ENCODE results near the gene CLDN9. TPM values are rescaled to one million over a fixed set of nuclear protein-coding genes. Genes with fewer than 3 reads are reported as not detected.
"Not testable (repeated sequence)": the region's sequence is repeated elsewhere in the genome, so short reads cannot be mapped to it uniquely, and the experiment has no call there.

The CLDN9 gene
- total RNA-seq, 1 donor from 2014 or later, result 0.39 TPM

DNA sequence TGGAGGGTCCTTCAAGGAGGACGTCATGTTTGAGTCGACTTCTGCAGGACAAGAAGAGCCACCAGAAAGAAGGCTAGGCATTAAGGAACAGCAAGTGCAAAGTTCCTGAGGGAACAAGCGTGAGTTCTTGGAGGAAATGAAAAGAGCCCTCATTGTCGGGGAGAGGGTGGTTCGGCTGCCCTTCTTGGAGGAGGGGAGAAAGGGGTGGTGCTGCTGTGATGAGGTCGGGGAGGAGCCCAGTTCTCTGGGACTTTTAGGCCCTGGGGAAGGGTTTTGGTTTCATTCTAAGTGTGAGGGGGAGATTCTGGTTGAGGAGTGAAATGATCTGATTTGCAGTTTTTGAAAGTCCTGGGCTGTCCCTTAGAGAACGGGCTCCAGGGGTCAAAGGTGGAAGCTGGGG, 19.9 kb downstream of the CLDN9 start:
- no peak for DNase-seq

DNA sequence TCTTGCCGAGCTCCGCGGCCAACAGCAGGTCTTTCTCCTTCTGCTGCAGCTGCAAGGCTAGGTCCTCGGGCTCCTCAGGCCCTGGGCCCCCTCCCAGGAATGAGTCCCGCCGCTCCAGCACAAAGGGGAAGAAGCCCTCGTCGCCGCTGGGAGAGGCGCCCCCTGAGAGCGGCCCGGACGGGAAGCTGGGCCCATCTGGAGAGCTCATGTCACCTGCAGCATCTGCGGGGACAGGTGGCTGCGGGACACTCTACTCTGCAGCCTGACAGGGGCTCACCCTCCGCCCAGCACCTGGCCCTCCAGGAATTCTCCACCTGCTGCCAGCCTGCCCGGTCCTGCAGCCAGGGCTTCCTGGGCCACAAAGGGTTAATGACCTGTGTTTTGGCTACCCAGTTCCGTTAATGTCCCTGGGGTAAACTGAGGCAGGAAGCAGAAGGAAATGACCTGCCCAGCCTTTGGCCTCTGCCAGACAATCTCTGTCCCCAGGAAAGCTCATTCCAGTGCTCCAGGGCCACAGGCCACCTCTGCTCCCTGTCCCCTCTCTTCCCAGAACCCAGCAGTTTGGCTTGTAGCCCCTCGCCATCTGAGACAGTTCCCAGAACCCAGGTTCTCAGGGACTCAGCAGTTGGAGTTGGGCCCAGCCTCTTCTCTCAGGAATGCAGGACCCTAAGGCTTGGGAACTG, 22.7 kb downstream of the CLDN9 start:
- DNase-seq, result no peak

DNA sequence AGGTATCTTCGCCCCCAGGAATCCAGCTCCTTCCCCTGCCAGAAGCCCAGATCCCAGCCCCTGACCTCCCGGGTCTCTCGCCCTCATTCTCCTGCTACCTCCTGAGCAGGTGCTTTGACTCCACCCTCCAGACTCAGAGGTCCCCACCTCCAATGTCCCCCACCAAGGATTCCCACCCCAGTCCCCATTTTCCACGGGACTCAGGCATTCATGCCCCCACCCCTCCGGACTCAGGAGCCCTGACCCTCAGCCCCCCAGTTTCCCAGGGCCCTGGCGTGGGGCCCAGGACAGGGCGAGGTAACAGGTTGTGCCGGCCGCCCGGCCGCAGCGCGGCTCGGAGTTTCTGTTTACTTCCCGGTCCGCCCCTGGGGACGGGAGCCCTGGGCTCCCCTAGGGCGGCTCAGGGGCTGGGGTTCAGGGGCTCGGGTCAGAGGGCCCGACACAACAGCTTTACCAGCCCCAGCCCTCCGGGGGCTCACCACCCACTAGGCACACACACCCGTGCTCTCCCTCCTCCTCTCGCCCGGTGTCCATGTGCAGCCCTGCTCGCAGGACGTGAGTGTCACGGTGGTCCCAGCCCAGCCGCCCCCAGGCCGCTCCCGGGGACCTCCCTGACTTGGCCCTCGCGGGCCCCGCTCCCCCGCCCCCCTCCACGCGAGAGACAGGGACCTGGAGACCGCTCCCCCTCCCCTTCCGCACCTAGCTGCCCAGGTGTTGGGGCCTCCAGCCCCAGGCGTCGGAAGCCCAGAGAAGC, 23.4 kb downstream of the CLDN9 start:
- DNase-seq, result no peak

DNA sequence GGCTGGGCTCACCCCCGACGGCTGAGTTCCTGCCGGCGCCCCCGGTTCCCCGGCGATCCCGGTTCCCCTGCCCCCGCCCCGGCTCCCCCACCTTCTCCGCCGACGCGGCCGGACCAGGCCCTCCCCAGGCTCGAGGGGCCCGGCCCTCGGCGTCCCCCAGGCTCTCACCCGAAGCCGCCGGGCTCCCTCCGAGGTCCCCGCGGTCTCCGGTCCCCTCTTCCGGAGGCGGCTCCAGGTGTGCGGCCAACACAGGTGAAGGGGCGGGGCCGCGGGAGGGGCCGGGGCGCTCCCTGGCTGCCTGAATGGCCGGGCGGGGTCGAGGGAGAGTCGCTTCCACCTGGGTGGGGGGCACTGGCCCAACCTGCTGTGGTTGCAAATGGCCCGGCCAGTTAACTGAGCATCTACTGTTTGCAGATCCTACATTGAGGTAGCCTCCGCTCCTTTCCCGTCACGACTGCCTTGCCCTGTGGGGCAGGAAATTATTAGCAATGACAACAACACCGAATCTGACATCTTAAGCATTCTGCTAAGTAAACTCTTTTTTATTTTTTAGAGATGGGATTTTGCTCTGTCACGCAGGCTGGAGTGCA, 24.1 kb downstream of the CLDN9 start, which contains the start of gene BICDL2:
BICDL2 (minus strand) TSS at position 219 of the 590 bp plus-strand sequence. CDS start 1,448 bp downstream, outside the sequence.
- DNase-seq, result no peak

DNA sequence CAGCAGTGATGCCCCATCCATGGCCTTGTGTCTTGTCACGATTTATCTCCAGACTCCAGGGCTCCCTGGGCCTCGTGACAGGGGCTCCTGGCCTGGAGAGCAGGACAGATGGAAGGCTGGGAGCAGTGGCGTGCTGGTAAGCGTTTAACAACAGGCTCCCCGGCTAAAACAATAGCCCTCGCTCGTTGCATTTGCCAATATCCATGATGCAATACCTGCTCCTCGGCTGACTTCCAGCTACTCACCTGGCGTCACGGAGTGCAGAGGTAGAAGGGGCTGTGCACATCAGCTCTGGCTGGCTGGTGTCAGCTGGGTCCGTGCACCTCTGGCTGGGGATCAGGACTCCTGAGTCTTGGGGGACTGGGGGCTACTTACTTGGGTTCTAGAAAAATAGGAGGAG, 25.5 kb downstream of the CLDN9 start:
- no peak for DNase-seq

DNA sequence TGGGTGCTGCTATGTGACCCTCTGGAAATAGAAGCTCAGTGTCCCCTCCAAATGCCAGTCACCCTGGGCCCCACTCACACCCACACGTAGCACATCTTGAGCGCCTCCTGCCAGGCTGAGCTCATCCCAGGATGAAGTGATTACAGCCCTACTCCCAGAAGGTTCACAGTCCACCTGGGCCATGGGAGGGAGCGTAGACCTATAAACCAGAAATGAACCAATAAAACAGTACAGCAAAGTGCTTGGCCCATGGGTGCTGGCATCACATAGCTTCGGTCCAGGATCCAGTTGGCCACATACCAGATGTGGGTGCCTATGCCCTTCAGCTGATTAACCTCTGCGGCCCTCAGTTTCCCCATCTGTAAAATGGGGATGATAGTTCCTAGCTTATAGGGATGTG, 26.2 kb downstream of the CLDN9 start:
- DNase-seq, result no peak

DNA sequence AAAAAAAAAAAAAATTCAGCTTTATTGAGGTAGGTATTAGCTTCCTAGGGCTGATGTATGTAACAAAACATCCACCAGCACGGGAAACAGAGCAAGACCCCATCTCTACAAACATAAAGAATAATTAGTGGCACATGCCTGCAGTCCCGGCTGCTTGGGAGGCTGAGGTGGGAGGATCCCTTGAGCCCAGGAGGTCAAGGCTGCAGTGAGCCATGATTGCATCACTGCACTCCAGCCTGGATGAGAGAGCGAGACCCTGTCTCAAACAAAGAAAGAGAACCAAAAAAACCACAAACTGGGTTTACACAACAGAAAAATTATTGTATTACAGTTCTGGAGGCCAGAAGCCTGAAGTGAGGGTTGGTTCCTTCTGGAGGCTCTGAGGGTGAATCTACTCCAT, 29.7 kb downstream of the CLDN9 start:
- DNase-seq, result no peak

DNA sequence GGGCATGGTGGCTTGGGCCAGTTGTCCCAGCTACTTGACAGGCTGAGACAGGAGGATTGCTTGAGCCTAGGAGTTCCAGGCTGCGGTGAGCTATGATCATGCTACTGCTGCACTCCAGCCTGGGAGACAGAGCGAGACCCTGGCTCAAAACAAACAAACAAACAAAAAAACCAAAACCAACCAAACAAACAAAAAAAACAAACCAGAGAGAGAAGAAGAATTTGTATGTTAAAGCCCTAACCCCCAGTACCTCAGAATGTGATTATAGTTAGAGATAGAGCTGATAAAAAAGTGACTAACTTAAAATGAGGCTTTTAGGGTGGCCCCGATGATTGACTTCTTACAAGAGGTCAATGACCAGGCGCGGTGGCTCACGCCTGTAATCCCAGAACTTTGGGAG, 32.0 kb downstream of the CLDN9 start:
- no peak for DNase-seq

DNA sequence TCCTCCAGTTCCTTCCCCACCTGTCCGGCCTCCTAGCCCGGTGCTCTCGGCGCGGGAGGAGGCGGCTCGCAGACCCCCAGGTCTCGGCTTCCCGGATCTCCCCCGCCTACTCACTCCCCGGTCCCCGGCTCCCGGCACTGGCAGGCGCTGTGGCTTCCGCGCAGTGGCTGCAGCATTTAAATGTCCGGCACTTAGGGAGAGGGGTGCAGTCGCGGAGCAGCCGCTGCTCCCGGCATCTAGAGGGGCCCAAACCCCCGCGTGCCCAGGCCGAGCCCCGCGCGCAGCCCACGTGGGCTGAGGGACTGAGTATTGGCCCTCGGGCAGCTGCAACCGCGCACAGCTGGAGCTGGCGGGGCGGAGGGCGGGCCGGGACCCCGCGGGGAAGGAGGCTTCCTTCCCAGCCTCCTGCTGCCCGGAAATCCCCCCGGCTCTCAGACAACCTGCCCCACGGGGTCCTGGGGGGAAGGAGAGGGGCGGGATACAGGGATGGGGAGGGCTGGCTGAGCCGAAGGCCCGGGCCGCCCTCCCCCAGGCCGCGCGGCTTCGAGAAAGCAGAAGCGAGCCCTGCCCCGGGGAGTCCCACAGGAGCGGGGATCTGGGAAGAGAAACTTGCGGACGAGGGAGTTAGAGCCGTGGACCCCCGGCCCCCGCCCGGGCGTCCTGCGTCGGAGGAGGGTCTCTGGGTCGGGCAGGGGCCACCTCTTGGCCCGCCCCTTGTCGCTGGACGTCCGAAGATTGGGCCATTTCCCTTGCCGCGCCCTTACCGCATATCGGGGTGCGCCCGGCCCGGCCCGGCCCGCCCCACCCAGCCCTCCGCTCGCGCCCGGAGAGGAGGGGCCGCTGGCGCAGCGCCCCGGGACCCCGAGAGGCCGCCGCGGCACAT, 33.3 kb downstream of the CLDN9 start, which contains the start of gene MMP25:
MMP25 (plus strand) TSS at position 804 of the 883 bp plus-strand sequence. CDS start 357 bp downstream, outside the sequence.
- DNase-seq, result no peak

DNA sequence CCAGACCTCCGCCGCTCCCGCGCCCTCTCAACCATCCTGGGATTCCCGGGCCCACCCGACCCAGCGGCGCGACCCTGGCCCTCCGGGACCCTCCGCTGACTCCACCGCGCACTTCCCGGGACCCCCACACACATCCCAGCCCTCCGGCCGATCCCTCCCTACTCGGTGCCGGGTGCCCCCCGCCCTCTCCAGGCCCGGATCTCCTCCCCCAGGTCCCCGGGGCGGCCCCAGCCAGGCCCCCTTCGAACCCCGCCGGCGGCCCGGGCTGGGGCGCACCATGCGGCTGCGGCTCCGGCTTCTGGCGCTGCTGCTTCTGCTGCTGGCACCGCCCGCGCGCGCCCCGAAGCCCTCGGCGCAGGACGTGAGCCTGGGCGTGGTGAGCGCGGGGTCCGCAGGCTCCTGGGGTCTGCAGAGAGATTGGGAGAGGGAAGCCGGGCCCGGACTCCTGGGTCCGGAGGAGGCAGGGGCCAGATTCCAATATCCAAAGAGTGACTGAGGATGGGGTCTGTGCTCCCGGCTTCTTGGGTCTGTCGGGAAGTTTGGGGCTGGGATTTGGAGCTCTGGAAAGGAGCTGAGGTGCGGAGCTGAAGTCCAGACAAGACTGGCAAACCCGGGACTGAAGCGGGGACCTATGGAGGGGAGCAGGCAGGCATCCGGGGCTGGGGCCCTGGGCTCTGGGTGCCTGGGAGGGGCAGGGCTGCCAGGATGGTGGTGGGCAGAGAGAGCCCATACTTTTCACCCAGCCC, 34.1 kb downstream of the CLDN9 start:
- no peak for DNase-seq

DNA sequence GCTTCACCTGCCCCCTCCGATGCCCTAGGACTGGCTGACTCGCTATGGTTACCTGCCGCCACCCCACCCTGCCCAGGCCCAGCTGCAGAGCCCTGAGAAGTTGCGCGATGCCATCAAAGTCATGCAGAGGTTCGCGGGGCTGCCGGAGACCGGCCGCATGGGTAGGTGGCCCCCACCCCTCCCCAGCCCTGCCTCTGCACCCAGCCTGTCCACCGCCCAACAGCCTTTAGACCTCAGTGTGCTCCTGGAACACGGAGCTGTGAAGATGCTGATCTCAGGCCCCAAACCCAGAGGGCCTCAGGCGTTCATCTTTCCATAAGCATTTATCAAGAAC, 34.6 kb downstream of the CLDN9 start:
- no peak for DNase-seq

DNA sequence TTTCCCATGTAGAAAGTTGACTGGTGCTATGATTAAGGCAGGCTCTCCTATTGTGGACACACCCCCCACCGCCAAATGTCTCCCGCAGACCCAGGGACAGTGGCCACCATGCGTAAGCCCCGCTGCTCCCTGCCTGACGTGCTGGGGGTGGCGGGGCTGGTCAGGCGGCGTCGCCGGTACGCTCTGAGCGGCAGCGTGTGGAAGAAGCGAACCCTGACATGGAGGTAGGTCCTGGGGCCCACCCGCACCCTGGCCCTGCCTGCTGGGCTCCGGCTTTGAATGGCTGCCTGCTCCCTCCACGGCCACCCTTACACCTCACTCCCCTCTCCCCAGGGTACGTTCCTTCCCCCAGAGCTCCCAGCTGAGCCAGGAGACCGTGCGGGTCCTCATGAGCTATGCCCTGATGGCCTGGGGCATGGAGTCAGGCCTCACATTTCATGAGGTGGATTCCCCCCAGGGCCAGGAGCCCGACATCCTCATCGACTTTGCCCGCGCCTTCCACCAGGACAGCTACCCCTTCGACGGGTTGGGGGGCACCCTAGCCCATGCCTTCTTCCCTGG, 37.3 kb downstream of the CLDN9 start:
- DNase-seq, result no peak

DNA sequence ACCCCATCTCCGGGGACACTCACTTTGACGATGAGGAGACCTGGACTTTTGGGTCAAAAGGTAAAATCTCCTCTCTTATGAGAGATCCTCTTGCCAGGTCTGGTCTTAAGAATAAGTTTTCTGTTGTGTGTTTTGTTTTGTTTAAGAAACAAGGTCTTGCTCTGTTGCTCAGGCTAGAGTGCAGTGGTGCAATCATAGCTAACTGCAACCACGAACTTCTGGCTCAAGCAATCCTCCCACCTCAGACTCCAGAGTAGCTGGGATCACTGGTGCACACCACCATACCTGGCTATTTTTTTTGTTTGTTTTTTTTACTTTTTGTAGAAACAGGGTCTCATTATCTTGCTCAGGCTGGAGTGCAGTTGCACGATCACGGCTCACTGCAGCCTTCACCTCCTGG, 37.8 kb downstream of the CLDN9 start:
- no peak for DNase-seq

DNA sequence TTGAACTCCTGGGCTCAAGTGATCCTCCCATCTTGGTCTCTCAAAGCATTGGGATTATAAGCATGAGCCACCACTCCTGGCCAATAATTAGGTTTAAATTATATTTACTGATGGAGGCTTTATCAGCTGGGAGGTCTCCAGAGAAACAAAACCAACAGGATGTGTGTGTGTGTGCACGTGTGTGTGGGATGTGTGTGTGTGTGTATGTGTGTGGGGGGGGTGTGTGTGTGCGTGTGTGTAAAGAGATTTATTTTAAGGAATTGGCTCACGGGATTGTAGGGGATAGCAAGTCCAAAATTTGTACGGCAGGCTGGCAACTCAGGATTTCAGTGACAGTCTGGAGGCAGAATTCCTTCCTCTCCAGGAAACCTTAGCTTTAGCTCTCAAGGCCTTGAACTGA, 38.3 kb downstream of the CLDN9 start:
- no peak for DNase-seq

DNA sequence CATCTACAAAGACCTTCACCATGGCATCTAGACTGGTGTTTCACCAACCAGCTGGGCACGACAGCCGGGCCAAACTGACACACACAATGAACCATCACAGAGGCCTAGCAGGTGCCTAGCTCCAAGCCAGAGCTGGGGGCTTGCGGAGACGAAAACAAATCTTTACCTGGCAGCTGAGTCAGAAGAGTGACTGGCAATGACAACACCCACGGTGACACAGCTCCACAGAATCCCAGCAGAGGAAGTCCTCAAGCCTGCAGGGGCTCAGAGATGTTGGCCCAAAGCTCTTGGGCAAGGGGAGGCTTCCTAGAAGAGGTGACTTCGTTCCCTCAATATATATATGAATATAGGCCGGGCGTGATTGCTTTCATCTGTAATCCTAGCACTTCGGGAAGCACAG, 38.8 kb downstream of the CLDN9 start:
- DNase-seq, result no peak

DNA sequence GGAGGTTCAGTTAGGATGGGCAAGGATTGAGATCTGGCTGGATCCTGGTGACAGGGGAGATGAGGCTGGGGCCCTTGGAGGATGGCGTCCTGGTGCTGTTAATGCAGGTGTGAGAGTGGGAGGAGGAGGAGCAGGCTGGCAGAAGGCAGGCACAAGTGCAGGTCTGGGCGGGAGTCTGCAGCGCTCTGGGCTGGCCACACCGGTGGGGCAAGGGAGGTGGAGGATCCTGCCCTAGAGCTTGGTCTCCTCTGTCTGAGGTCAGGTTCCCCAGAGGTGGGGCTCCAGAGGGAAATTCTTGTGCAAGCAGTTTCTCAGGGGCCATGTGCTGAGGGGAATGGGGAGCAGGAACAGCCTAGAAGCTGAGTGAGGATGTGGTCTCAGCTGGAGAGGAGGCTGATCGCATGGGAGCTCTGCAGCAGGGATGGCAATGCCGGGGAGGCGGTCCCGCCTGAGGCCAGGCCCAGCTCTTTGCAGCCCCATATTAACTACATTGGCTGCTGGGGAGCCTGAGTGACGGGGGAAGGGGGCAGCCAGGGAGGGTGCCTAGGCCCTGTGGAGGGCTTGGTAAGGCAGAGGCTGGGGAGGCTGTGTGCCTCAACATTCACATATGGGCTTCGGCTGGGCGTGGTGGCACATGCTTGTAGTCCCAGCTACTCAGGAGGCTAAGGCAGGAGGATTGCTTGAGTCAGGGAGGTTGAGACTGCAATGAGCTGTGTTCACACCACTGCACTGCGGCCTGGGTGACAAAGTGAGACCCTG, 40.0 kb downstream of the CLDN9 start:
- DNase-seq, result not testable (repeated sequence)

DNA sequence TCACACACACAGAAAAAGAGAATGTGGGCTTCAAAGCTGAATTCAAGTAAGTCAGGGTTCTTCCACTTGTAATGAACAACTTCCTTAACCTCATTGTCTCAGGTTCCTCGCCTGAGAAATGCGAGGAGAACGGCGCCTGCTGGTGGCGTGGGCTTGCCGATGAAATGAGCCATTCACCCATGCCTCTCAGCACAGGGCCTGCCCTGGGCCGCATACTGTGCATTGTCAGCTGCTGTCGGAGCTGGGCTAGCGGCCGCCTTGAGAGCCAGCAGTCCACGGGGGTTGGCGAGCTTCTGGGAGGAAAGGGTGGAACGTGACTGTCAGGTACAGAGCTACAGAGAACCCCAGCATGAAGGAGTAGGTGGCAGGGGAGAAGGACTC, 40.6 kb downstream of the CLDN9 start:
- DNase-seq, result not testable (repeated sequence)

DNA sequence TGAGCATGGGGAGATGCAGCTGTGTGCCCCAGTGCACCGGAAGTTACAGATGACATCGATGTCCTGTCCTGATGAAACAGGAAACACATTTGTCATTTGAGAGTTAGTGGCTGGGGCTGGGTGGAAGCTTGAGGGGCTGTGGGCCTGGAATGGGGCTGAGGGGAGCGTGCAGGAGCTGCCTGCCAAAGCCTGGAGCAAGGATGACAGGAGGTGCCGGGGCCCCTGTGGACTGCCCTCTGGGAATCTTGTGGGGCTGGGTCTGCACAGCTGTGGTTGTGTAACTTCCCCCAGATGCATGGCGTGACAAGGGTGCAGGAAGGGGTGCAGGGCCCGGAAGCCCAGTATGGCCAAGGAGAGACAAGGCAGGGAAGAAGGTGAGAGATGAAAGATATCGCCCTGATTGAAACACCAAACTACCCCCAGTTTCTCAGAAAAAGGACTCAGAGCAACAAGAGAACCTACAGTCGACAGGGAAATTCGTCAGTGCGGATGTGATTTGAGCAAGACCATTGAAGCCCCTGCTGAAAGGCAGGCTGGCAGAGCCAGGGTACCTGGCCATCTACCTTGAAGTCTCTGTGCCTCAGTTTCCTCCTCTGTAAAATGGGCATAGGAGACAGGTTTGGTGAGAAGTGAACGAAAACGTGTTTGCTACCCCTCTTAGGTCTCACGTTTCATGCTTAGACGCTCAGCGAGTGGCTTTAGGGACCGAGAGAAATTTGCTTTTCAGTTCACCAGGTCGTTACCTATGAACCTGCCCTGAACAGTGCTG, 42.4 kb downstream of the CLDN9 start:
- no peak for DNase-seq

DNA sequence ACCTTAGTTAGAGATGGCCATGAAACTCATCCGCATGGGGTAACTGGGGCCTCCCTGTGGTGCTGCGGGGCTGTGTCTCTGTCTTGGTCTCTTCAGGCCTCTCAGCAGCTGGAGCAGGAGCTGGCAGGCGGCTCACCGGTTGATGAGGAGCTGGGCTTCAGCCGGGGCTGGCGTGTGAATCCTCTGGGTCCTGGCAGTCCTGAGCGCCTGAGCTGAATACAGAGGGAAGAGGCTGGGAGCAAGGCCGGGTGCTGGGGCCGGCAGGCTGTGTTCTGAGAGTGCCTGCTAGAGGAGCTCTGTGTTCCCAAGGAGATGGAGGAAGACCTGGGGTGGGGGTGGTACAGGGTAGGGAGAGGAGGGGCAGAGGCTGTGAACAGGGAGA, 43.0 kb downstream of the CLDN9 start:
- not testable (repeated sequence) for DNase-seq
